DMS 273 (cell line): ENCODE measurements around the gene JHY.

Experiments used
- DNase-seq: peaks from one replicate; lab custom pipeline; 2025; ENCODE audit not compliant: unreplicated experiment; lab: John Stamatoyannopoulos, UW

Gene JHY

DNA sequence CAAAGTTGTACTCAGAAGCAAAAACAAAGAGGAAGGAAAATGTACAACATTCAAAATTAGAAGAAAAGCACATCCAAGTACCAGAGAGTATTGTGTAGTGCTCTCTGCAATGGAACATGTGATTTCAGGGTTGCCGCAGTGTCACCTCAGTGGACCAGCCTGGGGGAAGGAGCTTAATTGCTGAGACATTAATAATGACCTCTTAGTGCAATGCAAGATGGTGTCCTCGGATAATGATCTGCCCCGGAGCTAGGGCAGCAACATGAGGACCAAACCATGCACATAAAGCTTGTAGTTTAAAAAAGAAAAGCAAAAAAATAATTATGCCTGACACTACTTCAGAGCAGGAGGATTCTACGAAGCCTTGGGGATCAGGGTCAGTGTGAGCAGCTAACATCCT lies 11.3 kb upstream of the JHY start:
- no peak for DNase-seq

DNA sequence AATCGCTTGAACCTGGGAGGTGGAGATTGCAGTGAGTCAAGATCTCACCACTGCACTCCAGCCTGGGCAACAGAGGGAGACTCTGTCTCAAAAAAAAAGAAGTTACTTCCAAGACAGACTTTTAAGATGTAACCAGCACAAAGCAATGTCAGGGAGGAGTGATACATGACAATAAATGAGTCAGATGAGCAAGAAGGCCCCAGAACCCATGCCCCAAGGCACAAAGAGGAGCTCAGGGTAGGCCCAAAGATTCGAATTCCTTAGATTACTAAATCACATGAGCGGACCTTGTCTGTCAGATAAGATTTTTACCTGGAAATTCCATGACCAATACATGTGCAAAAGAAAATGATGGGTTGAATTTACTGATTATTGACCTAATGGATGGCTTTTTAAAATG lies 10.5 kb upstream of the JHY start:
- DNase-seq: no peak

DNA sequence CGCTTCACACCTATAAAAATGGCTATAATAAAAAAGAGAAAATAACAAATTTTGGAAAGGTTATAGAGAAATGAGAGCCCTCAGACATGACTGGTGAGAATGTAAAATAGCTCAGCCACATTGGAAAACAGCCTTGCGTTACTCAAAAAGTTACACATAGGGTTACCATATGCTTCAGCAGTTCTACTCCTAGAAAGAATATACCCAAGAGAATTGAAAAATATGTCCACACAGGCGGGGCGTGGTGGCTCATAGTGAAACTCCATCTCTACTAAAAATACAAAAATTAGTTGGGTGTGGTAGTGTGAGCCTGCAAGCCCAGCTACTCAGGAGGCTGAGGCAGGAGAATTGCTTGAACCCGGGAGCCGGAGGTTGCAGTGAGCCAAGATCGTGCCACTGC lies 7.6 kb upstream of the JHY start:
- no peak for DNase-seq

DNA sequence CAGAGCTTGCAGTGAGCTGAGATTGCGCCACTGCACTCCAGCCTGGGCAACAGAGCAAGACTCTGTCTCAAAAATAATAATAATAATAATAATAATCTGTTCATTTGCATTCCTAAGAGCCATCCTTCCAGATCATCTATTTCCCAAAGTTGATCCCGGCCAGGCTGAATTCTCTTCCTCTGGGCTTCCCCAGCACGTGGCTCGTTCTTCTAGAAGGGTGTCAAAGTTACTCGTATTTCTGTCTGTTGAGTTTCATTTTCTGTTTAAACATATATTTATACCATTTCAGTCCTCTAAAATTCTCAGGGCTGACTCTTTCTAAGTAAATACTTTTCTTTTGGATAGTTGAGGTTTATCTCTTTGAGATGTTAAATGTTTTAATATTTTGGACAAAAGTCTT lies 4.8 kb upstream of the JHY start:
- no peak for DNase-seq

DNA sequence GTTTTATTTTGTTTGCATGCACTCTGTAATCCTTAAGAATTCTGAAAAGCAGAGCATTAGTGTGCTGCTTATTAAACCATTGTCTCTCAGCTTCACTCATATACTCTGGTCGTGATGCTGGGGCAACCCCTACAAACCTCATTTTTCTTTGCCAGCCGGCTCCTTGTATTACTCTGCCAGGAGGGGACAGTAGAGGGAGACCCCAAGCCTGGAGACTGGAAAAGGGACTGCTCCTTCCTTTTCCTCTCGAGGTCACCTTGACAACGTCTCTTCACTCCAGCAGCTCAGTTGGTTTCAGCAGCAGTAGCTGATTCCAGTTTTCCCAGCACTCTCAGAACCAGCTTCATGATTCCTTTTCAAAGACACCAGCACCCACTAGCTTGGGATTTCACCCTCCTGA lies 2.8 kb upstream of the JHY start:
- peak; percentile 19 for DNase-seq

DNA sequence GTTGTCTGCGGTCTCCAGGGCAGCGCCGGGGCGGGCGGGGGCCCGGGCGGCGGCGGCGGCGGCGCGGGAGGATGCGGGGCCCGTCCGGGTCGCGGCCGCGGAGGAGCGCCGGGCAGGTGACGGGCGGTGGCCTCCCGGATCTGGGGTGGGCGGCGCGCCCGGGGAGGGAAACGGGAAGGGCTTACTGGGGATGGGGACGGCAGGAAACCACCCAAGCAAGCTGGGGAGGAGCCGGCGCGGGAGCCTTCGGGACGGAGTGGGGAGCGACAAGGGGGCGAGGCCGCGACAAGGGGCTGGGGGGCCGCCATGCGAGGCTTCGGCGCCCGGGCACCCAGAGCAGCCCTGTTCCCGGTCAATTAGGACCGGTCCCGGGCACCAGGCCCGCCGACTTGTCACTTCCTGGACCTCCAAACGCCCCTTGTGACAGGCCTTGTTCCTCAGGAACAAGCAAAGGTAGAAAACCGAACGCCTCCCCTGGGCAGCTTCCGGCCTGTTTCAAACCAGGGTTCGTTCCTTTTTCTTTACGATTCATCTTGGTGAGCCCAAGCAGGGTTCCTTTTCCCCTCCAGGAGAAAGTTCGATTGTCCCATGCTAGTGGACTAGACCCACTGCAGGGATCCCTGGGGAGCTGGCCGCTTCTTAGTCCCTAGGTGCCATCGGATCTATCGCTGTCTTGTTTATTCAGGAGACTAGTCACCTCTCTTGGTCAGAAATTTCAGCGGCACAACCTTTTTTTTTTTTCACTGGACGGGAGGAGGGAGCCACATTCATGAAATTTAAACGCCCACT lies 492 bp downstream of the JHY start:
- DNase-seq: peak; percentile 60

DNA sequence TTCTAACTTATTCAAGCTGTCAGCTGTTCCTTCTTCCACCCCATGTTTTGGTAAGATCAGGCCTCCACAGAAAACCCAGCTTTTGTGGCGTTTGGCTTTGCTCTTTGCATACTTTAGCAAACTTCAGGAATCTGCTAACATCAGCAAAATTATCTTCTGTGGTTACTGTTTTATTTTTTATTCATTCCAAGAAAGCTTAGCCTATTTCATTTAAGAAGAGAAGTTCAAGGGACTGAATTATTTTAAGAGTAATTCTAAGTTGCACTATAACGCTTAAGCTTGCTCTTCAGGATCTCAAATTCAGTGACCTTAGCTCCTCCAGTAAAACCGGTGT lies 1.1 kb downstream of the JHY start:
- DNase-seq: no peak

DNA sequence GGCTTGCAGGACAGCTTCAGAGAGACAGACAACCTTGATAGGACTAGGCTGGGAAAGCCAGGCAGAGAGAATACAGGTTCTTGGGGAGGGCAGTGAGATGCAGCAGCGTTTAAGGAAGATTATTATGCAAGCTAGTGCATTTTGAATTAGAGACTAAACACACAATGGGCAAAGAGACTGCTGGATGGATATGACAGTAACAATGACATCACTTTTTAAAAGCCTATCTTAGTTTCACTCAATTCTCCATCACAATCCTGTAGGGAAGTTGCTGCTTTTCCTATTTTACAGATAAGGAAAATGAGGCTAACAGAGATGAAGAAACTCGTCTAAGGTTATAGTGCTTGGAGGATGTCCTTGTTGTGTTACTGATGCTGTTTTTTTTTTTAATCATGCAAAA lies 5.6 kb downstream of the JHY start:
- no peak for DNase-seq

DNA sequence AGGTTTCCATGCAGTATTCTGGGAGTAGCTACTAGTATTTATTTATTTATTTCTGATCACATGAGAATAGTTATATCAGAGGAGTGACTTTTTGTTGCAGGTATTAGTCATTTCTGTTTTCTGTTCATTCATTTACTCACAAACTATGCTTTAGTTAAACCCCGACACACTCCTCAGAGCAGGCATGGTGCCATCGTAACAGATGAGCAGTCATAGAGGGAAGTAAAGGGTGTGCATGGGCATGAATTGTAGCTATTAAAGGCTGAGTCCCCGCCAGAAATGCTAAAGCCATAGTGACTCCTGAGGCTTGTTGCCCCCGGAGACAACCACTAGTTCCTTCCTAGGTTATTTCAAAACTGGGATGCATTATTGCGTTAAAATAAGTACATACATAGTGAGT lies 10.6 kb downstream of the JHY start:
- peak; percentile 30 for DNase-seq

DNA sequence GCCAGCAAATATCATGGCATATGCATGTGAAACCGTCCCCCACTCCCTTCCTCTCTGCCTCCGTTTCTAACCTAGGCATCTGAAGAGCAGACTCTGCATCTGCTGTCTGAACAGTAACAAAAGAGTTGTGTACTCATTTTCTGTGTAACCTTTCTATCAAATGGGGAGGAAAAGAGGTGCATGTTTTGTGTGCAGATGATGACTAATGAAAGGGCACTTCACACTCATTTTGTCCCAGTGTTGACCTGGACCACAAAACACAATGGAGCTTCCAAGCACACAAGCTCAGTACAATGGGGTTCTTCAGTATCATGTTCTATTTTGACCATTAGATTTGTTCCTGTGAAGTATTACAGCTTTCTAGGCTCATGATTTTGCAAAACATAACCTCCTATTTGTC lies 13.0 kb downstream of the JHY start:
- no peak for DNase-seq

DNA sequence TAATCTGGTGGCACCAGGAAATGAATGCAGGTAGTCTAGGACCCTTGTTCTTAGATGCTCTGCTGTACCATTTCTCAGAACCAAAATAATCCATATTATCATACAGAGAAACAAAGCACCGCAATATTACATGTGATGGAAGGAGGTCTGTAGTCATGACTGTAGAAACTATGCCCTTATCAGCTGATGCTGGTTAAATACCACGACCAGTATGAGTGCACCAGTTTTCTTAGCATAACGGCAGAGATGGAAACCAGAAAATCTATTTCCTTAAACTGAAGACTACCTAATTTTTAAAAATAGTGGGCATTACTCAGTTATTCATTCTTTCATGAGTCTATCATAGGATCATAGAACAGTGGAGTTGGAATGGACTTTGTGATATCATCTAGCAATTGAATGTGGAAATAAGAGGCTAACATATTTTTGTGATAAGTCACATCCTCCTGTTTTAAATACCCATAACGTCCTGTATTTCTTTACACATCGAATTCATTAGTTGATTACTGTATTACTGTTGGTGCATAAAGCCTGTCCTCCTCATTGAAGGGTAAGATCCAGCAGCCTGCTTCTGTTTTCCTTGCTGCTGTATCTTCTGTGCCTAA lies 15.1 kb downstream of the JHY start:
- no peak for DNase-seq

DNA sequence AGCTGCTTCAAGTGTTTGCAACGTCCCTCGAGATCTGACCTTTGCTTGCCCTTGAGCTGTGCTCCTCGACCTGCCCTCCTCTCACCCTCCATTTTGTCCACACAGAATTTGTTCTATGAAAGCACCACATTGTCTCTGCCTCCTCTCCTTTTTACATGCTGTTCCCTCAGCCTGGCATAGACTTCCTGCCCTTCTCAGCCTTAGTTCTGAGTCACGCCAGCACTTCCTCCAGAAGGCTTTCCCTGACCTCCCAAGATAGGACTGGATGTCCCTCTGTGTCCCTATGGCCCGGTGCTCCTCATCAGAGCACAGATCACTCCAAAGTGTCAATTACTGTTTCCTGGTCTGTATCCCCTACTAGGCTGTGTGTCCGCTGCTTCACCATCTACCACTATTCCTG lies 16.2 kb downstream of the JHY start:
- no peak for DNase-seq

DNA sequence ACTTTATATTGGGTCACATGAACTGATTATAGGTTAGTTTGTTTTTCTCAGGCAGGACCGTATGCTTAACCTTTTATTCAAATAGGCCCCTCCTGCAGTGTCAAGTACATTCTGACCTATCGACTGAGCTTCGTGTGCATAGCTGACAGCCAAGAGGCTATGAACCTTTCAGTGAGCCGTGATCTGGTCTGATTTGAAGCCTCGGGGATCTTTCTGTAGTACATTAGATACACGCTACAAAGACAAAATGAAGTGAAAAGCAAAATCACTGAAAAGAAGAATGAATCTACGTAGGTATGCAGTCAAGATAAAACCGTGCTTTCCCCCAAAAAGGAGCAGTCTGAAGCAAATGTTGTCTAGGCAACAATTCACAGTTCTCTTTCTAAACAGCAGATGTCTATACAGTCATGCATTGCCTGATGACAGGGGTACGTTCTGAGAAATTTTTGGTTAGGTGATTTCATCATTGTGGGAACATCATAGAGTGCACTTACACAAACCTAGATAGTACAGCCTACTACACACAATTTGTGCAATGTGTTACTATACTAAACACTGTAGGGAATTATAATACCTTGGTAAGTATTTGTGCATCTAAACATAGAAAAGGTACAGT lies 18.1 kb downstream of the JHY start:
- DNase-seq: no peak

DNA sequence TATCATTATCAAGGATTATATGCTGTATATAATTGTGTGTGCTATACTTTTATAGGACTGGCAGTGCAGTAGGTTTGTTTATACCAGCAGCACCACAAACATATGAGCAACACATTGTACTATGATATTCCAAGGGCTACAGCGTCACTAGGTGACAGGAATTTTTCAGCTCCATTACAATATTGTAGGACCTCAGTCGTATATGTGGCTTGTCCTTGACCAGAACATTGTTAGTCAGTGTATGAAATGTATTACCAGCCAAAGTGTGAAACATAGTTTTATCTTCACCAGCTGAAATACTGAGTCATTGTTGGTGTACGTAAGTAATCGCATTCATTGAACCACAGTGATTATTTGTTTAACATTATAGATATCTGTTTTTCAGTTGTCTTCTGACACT lies 20.4 kb downstream of the JHY start:
- DNase-seq: no peak

DNA sequence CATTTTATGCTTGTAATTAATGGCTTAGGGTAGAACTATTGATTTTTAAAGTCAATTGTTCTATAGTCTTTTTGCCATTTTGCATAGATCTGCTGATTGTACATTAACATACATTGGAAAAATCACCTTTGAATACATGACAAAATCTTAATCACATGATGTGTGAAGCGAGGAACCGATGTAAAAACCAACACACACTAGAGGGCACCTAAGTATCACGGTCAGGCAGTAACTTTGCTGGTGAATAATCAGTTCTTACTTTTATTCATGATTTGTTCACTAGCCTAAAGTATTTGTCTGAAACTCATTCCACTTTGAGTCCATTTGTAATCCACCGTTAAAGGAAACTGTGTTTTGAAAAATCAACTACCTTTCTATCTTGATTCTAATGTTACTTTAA lies 28.2 kb downstream of the JHY start:
- peak; percentile 29 for DNase-seq

DNA sequence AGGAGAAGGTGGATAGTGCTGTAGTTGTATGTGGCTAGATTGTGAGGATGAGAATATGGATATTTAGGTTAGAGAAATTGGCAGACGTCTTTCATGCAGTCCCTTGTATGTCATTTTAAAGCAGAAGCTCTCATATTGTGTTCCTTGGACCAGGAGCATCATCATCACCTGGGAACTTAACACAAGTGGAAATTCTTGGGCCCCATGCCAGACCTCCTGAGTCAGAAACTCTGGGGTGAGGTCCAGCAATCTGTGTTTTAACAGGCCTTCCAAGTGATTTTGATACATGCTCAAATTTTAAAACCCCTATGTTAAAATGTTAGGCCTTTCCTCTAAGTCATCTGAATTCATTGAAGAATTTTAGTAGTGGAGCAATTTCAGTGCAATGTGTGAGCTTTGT lies 34.8 kb downstream of the JHY start:
- DNase-seq: no peak

DNA sequence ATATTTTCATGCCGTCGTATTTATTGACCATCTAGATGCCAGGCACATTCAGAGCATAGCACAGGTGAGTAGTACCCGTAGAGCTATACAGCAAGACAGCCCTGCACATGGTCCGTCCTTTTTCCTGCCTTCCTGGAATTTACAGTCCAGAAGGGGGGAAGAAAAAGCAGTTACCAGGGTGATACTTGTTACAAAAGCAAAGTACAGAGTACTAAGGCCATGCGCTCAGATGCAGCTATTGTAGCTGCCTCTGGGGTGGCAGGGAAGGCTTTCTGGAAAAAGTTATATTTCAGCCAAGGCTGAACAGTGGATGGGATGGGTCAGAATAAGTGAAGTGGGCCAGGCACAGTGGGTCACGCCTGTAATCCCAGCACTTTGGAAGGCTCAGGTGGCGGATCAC lies 36.2 kb downstream of the JHY start:
- DNase-seq: no peak

DNA sequence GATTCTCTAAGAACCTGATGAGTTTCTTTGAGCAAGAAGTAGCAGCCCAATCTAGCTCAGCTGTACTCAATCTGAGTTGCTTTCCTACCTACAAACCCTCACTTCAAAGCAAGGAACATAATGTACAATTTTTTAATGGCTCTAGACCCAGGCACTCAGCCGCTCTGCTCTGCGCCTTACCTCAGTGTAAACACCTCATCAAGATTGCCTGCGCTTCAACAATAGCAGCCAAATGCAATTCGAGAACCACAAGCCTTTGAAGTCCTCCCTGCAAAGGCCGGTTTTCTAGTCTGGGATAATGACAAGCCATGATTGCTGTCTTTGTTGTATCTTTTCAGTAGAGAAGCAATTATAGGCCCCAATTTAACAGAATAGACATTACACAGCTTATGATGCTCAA lies 38.0 kb downstream of the JHY start:
- DNase-seq: no peak

DNA sequence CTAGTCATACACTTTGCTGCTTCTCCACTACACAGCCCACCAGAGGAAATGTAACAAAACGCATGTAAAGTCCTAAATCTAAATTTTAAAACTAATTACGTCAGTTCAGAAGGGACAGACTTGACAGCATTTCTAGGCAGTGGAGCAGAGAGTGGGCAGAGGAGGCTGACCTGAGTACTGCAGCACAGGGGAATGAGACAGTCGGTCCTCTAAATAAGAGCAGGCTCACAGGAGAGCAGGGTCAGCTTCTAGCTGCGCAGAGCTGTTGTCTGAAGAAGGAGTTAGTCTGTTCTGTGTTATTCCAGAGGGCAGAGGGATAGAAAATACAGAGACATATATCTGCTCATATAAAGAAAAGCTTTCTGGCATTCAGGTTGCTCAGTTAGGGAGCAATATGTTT lies 40.3 kb downstream of the JHY start:
- no peak for DNase-seq

DNA sequence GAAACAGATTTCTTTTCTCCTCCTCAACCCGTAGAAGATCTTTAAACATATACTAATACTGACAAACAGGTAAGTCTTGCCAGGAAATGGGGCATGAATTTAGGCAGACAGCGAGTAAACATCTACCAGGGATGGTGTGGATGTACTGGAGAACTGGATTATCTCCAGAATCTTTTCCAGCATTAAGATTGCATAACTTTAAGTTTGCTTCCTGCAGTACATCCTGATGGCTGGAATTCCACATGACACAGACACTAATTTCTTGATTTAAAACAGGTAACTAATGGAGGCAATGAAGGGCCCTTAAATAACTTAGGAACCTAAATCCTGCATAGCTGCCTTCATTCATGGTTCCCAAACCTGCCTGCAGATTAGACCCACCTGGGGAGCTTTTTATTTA lies 40.7 kb downstream of the JHY start:
- no peak for DNase-seq

DNA sequence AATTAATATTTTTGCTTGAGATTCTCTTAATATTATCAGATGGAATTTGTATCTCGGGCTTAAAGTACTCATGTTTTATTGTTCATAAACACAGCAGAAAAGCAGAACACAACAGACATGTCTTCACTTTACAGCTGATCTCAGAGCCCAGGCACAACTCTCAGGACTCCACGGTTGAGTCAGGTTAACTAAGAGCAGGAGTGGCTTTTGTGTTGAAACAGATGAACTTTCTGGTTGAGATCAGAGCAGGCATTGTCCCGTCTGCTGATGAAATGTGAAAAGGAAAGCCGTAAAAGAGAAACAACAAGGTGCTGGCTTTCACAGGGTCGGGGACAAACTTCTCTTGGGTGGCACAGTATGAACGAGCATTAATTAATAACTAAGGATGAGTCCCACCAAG lies 49.0 kb downstream of the JHY start:
- DNase-seq: no peak

DNA sequence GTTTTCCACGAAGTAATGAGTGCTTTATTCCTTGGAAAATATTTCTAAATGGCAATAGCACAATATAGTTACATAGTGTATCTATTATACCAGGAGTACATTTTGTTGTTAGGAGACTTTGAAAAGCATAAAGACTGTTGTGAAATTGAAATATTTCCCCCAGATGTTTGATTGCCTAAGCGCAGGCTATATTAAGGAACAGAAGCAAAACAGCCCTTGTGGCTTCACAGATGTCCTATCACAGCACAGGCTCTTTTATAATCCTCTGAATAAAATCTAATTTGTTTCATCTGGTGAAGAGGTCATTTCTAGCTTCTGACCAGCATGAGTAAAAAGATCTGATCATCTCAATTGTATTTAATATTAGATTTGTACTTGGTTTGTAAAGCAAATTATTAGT lies 50.9 kb downstream of the JHY start:
- no peak for DNase-seq

DNA sequence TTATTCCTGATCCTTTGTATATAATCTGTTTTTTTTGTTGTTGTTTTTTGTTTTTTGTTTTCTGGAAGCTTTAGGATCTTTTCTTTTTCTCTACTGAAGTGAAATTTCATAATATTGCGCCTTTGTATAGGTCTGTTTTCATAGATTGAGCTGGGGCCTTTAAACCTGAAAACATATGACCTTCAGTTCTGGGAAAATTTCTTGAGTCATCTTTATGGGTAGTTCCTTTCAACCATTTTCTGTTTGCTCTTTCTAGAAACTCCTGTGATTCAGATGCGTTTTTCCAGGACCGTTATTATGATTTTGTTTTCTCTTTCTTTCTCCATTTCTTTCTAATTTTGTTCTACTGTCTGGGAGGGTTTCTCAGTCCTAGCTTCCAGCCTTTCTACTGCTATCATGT lies 55.4 kb downstream of the JHY start:
- DNase-seq: no peak
